Left renal cortex interstitium (tissue), 4 donors: ENCODE results near the gene GAB4. TPM values are rescaled to one million over a fixed set of nuclear protein-coding genes. Genes with fewer than 3 reads are reported as not detected.

Source experiments
- DNase-seq, 4 donors: peaks; one replicate each; pipeline ENCODE4 v3.0.0-alpha.2; 2013; ENCODE audit warnings: low read depth in 4 of 4, low spot score in 2 of 4, missing footprints in 1 of 4
- polyA plus RNA-seq, 4 donors: library from polyadenylated mRNA; unstranded; fragments of 120-200 nt; gene quantifications; one replicate each; pipeline ENCODE4 v1.2.1, GENCODE V29; 2013; ENCODE audit not compliant: insufficient read length in 4 of 4

The GAB4 gene
- polyA plus RNA-seq, 4 donors = not detected

DNA sequence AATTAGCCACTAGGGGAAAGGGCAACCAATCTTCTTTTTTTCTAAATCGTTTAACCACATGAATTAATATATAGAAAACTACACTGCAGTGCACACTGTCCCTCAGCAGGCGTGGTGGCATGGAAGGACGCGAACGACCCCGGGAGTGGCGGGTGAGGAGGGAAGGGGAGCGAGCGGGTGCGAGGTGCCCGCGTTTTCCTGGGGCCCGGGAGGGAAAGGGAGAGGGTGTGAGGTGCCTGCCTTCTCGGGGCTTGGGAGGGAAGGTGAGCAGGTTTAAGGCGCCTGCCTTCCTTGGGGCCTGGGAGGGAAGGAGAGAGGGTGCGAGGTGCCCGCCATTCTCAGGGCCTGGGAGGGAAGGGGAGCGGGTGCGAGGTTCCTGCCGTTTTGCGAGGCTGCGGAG, 765 bp downstream of the GAB4 start:
- no peak for DNase-seq

DNA sequence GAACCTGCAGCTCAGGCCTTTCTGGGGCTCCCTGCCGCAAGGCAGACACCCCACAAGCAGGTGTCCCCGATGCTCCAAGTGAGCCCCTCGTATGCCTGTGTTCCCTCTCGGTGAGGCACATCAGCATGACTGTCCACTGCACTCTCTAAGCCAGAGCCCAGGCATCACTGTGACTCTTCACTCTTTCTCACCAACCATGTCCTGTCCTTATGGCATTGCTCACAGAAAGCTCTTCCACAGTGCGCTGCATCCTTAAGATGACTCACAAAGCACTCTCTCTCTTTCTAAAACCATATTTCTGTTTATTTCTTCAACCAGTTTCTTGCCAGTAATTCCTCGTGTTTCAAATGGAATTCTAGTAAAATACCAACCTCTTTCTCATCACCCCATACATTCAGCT, 18.1 kb downstream of the GAB4 start:
- no peak for DNase-seq

DNA sequence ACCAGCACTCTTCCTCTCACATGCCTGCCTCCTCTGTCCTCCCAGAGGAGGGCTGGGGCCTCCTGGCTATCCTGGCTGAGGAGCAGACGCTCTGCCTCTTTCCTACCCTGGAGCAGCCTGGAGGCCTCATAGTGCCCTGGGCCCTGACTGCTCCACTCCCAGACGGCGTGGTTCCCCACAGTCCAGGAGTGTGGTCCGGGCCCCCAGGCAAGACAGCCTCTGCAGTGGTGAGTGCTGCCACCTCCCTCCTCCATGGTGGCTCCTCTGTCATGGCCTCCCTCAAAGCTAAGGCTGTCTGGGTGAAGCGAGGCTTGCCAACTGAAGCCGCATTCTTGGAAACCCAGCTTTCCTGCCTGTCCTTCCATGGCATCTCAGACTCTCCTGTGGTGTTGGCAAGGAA, 19.8 kb downstream of the GAB4 start:
- no peak for DNase-seq

DNA sequence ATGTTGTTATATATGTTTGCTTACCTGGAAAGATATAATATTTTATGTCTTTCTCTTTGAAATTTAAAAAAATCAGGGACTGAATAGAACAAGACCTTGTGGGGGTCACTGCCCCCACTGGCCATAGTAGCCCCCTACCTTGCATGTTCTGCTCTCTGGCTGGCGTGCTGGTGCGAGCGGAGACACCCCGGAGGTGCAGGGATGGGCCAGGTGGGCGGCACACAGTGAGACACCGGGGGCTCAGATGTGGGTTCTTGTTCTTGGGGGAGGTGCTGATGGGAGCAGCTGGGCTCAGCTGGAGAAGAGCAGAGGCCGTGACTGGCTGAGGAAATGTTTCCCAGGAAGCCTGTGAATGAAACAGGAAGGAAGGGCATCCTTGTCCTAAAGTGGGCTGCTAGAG, 20.2 kb downstream of the GAB4 start:
- no peak for DNase-seq

DNA sequence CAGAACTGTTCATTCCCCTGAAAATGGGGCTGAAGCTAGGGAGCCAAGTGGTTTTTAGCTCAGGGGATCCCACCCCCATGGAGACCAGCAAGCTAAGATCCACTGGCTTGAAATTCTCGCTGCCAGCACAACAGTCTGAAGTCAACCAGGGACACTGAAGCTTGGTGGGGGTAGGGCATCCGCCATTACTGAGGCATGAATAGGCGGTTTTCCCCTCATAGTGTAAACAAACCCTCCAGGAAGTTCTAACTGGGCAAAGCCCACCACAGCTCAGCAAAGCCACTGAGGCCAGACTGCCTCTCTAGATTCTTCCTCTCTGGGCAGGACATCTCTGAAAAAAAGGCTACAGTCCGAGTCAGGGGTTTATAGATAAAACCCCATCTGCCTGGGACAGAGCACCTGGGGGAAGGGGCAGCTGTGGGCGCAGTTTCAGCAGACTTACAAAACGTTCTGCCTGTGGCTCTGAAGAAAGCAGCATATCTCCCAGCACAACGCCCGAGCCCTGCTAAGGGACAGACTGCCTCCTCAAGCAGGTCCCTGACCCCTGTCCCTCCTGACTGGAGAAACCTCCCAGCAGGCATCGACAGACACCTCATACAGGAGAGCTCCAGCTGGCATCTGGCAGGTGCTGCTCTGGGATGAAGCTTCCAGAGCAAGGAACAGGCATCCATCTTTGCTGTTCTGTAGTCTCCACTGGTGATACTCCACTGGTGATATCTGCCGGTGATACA, 32.7 kb downstream of the GAB4 start:
- no peak for DNase-seq

DNA sequence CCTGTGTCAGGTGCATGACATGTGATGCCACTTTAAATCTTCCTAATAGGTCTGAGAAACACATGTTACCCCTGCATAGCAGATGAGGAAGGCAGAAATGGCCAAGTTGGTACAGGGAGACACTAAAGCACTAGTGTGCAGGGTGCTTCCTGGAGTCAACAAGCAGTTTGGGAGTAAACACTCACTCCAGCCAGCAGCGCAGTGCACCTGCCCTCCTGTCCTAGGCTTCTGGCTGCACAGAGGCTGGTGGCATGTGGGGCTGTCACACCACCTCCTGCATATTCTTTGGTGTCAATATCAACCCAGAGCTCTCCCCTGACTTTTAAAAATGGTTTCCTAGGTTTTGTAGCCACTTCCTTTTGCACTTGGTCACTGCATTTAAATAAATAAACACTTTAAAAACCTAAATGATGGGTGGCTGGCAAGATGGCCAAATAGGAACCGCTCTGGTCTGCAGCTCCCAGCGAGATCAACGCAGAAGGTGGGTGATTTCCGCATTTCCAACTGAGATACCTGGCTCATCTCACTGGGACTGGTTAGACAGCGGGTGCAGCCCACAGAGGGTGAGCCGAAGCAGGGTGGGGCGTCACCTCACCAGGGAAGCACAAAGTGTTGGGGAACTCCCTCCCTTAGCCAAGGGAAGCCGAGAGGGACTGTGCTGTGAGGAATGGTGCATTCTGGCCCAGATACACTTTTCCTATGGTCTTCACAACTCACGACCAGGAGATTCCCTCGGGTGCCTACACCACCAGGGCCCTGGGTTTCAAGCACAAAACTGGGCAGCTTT, 33.5 kb downstream of the GAB4 start:
- DNase-seq = no peak

DNA sequence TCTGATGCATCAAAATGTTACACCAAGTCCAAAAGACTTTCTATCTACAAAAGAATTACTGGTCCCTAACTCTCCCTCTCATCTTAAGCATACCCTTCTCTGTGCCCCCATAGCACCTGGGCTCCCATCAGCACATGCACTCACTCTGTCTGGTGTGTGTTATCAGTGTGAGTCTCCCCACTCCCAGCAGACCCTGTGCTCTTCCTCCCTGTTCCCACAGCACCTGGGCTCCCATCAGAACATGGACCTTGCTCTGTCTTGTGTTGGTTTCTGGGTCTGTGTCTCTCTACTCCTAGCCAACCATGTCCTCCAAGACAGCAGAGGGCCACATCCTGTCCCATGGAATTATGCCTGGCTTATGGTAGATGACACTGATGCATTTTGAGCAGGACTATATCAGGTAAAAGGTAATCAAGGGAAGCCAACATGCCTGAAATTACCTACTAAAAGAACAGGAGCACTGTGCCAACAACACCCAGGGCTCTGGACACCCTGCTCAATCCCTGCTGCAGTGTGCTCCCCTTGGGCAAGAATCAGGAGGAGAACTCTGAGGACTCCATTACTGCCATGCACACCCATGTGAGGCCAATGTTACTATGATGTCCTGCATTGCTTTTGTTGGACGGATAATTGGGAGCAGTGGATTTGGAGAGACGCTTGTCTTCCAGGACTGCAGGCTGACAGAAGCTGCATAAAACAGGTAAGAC, 34.3 kb downstream of the GAB4 start:
- no peak for DNase-seq

DNA sequence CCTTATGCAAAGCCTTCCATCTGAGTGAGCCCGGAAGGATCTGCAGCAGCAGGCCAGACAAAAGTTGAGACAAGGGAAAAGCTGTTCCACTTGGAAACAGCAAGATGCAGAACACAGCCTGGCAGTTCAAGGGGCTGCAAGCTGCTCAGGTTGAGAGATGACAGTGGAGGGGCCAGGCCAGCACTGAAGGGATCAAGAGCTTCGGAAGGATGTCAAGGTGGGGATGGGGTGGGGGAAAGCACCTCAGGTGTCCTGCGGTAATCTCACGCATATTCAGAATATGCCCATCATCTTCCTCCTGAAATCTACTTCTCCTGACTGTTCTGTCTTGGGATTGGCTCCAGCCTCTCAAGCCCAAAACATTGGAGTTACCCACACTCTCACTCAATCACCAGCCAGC, 35.7 kb downstream of the GAB4 start:
- no peak for DNase-seq

DNA sequence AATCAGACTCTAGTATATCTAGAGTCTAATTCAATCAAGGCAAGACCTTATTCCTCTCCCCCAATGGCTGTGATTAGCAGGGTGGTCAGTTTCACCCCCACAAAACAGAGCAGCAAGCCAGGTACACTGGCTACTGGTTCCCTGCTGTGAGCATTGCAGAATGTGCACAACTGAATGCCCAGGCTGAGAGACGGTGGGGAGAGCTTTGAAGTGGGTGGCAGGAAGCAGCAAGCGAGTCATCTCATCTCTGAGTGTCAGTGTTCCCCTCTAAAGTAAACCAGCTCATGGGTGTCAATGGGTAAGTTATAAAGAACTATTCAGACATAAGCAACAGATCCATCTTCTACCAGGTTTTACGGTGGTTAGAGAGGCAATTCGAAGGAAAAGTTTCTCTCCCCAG, 37.6 kb downstream of the GAB4 start:
- DNase-seq = no peak

DNA sequence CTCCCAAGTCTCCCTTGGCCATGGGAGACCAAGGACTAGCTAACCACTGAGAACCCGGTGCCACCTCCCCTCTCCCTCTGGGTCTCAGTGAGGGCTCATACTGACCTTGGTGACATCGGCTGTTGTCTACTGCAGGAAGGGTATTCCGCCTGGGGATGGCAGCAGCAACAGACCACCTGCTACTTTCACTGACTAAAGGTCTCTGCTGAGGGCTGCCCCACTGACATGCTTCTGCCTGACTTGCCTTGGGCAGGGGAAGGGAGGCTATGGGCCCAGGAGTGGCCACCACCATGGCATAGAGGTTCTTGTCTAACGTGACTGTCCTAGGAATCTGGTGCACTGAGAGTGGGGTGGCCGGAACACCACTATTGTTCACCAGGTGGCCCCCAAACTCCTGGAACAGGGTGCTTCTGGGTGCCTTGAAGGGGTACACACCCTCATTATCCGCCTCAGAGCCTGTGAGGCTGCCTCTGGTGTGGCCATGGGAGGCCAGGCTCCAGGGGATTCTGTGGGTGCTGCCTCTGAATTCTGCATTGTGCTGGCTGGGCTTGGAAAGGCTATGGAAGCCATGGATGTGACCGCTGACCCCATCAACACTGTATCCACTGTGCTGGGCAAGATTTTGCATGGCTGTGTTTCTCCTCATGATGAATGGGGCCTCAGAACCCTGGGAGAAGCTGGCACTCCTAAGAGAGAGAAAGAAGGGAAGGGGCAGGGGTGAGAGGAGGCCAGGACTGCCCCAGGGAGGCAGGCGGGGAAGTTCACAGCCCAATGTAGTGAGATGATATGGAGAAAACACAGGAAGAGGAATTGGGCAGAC, 38.3 kb downstream of the GAB4 start:
- no peak for DNase-seq

DNA sequence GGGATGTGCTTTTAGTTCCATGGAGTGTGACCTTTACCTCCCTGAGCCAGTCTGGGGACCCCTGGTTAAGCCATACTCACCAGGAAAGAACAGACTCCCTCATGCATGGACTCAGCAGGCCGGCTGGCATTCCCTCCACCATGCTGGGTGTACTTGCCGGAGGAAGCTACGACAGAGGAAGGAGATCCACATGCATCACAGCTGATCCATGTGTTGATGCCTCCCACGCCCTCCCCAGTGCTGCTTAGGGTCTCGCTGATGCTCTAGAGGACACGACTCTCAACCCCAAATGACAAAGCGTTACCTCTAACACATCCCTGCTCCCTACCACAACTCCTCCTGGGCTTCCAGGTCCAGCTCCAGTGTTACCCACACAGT, 39.8 kb downstream of the GAB4 start:
- no peak for DNase-seq

DNA sequence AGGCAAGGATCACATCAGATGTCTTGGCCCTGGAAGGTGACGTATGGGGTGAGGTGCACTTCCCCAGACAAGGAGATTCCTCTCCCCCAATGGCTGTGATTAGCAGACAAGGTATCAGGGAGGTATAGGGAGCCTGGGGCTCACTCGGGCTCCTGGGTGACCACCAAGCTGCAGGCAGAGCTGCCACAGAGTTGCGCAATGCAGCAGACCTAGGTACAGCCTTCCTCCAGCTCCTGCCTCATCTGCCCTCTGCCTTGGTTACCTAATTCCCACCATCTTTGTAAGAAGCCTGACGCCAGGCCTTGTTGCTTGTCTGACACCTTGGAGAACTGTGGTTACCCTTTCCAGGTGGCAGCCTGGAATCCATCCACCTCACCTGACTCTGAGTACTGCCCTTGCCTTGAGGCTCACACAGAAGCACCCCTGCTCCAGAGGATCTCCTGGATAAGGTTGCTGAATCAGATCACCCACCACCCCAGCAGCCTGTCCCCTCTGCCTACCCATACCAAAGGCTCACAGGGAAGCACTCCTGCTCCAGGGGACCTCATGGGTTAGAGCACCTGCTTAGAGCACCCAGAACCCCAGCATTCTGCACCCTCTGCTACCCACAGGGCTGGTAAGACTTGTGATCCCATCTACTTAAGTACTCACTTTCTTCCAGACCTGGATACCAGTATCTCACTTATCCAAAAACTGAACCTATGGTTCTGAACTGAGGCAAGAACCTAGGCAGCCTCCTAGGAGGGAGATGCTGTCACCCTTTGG, 40.4 kb downstream of the GAB4 start:
- DNase-seq = no peak

DNA sequence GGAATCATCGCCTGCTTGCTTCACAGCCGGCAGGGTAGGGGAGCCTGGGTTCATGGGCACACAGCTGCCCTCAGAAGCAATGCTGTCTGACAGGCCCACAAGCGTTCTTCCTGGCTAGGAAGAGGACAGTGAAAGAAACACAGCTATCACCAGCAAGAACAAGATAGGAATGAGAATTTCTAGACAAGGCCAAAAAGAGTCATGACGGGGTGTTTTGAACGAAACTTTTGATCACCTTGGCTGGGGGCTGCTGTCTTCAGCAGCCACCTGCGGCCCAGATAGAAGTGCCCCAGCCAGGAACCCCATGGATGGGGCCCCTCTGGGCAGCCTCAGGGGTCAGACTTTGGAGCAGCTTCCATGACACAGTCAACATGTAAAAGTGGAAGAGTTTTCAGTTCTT, 41.8 kb downstream of the GAB4 start:
- DNase-seq = no peak

DNA sequence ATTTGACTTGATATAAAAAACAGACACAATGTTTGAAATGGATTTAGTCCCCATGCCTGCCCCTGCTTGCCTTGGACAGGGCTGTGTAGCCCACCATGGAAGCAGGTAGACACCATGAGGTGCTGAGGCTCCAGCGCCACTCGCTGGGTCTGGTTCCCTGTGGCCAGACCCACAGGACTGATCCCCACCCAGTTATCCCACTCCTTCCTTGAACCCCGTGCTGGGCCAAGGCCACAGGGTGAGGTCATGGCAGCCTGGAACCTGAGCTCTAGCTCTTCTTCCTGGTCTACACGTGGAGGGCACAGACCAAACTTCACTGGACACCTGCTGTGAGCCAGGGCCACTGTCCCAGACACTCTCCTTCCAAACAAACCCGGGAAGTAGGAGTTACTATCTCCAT, 42.5 kb downstream of the GAB4 start:
- no peak for DNase-seq

DNA sequence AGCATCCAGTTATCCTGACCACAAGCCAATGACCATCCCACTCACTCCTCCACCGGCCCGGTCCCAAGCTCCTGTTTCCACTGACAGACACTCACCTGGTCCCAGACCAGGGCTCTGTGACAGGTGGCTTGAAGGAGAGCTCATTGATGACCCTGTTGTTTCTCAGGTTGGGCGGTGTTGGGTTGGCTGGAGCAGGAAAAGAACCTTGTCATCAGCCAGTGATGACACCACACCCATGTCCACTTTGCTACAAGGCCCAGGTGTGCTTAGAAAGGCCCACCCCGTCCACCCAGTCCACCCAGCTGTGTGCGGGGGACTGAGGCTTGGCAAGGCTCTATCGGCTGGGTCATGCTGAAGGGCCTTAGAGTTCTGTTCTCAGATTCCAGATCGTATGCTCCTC, 42.9 kb downstream of the GAB4 start:
- no peak for DNase-seq

DNA sequence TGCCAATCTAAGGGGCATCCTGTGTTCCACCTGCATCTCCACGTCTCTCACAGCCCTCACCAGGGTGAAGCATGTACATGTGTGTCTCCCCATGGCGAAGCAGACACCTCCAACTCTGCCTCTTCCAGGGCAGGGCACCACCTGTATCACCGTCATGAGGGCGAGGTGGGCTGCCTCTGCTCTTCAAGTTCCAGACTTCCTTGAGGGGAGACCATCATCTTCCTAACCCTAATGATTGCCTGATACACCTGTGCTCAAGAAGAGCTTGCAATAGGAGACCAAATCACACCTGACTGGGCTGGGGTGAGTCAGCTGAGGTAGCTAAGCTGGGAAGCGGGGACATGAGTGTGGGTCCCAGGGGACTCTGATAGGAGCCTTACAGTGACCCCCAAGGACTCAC, 43.7 kb downstream of the GAB4 start:
- DNase-seq = no peak

DNA sequence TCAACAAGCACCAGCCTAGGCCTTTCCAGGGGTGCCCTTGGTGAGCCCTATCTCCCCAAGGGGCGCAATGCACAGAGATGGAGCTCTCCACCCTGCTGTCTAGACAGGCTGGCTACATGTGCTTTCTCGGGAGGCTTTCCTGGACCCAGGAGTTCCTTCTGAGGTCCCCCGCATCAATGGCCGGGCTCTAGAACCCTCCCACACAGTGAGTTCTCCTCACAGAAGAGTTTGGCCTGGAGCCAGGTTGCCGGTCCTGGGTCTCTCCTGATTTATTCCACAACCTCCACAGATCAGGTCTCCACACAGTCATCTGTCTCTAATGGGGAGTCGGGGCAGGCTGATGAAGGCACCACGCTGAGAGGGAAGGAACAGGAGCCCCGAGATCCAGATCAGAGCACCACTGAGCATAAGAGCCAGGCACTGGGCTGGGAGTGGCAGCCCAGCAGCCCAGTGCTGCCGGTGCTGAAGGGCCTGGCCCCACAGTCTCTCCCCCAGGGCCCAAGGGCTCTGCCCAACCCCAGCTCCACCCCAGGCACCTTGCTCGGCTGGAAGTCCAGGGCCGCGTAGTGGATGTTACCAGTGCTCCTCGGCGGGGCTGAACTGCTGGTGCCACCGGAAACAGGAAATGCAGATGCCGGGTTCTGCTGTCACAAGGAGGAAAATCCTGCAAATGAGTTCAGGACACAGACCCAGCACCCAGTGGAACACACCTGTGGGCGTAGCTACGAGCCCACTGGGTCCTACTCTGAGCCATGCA, 44.7 kb downstream of the GAB4 start:
- no peak for DNase-seq

DNA sequence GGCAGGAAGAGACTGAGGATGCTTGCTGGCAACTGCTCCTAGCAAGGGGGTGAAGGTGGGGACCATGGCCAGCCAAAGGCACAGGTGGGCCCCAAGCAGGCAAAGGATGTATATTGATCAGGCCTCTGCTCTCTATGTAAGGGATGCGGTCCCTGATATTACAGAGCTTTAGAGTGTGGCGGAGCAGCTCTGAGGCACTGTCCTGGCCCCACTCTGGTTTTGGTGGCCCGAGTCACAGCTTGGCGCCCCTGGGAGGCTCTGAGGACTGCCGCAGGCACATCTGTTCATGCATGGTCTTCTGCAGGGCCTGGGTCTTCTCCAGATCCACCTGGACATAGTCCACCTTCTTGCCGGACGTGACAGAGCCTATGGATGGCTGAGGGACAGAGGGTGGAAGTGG, 45.5 kb downstream of the GAB4 start:
- DNase-seq = no peak

DNA sequence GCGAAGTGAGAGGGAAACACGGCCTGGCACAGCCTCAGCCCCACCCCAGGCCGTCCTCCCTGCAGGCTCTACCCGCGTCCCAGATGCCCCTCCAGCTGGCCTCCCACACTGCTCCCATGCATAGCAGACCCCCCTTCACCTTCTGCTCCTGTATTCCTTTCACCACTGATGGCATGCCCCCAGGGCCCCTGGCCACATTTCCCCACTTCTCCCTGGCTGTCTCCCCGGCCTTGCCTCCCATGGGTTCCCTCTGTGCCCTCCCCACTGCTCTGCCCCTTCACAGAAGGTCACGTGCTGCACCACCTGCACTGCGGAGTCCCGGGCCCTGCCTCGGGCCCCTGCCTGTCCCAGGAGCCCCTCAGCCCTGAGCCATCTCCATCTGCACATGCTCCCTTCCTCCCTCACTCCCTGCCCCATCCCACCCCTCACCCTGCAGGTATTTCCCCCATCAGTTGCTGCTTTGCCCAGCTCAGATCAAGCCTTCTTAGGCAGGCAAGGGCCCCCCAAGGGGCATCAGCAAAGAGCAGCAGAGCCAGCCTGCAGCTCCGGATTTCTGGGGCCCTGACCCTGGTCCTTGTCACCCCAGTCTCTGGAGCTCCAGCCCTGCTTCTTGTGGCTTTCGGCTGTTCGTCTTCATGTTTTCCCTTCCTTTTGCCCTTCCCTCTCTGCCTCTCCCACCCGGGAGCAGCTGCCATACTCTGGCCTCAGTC, 46.4 kb downstream of the GAB4 start:
- DNase-seq = no peak
